ENCODE results near the gene SAMD14.

Gene SAMD14

GRCh38 chr17:50163843-50164696 is 34.1 kb upstream of the SAMD14 start:
- Histone ChIP-seq H3K9me3 (ENCODE audit: control insufficient read depth, low read length) (no peaks in the 10 kb centered on the region), H3K4me2 (ENCODE audit: low read length) (no peak overlapping the region), H2AFZ (no peak overlapping the region), H3K79me2 (no peaks in the 10 kb centered on the region), H3K4me1 (peaks cover 5% of the 10 kb centered on the region), H3K27me3 (ENCODE audit: control insufficient read depth, insufficient read depth, low read length) (no peaks in the 10 kb centered on the region), H3K9ac (no peak overlapping the region), H3K27ac (no peak overlapping the region), H3K4me3 (ENCODE audit: low read depth, low read length) (no peak overlapping the region), H3K36me3 (ENCODE audit: control insufficient read depth, insufficient read depth, low read length) (no peaks in the 10 kb centered on the region)
- no peak for TF ChIP-seq CTCF (IDR thresholded peaks at IDR 0.05)

GRCh38 chr17:50162466-50163254 is 32.7 kb upstream of the SAMD14 start:
- no peaks in the 10 kb centered on the region for H3K27me3 ChIP-seq (ENCODE audit: control insufficient read depth, insufficient read depth, low read length)
- H3K36me3 ChIP-seq (ENCODE audit: control insufficient read depth, insufficient read depth, low read length): no peaks in the 10 kb centered on the region
- no peak overlapping the region for H3K9ac ChIP-seq
- H3K4me1 ChIP-seq: peaks cover 5% of the 10 kb centered on the region
- no peak overlapping the region for H3K4me2 ChIP-seq (ENCODE audit: low read length)
- no peak overlapping the region for H2AFZ ChIP-seq
- TF ChIP-seq CTCF (IDR thresholded peaks at IDR 0.05): no peak
- no peaks in the 10 kb centered on the region for H3K9me3 ChIP-seq (ENCODE audit: control insufficient read depth, low read length)
- no peak overlapping the region for H3K4me3 ChIP-seq (ENCODE audit: low read depth, low read length)
- H3K27ac ChIP-seq: no peak overlapping the region
- H3K79me2 ChIP-seq: no peaks in the 10 kb centered on the region

GRCh38 chr17:50161911-50162288 is 31.9 kb upstream of the SAMD14 start:
- H3K27ac ChIP-seq: no peak overlapping the region

GRCh38 chr17:50161023-50161910 is 31.3 kb upstream of the SAMD14 start:
- Histone ChIP-seq H3K36me3 (ENCODE audit: control insufficient read depth, insufficient read depth, low read length) (no peaks in the 10 kb centered on the region), H3K27ac (no peak overlapping the region), H3K9ac (no peak overlapping the region), H2AFZ (peak overlapping the region; percentile 63), H3K9me3 (ENCODE audit: control insufficient read depth, low read length) (no peaks in the 10 kb centered on the region), H3K4me1 (peaks cover 5% of the 10 kb centered on the region), H3K27me3 (ENCODE audit: control insufficient read depth, insufficient read depth, low read length) (no peaks in the 10 kb centered on the region), H3K79me2 (no peaks in the 10 kb centered on the region), H3K4me2 (ENCODE audit: low read length) (peak overlapping the region; percentile 92), H3K4me3 (ENCODE audit: low read depth, low read length) (peak overlapping the region; percentile 70)
- peak; percentile 93 for TF ChIP-seq CTCF (IDR thresholded peaks at IDR 0.05)

More at GRCh38 chr17:50161911-50162288, 31.9 kb upstream of the SAMD14 start:
- H3K79me2 ChIP-seq: no peaks in the 10 kb centered on the region
- H2AFZ ChIP-seq: peak overlapping the region; percentile 63
- H3K36me3 ChIP-seq (ENCODE audit: control insufficient read depth, insufficient read depth, low read length): no peaks in the 10 kb centered on the region
- no peaks in the 10 kb centered on the region for H3K27me3 ChIP-seq (ENCODE audit: control insufficient read depth, insufficient read depth, low read length)
- H3K4me2 ChIP-seq (ENCODE audit: low read length): peak overlapping the region; percentile 37
- H3K4me3 ChIP-seq (ENCODE audit: low read depth, low read length): no peak overlapping the region
- no peaks in the 10 kb centered on the region for H3K9me3 ChIP-seq (ENCODE audit: control insufficient read depth, low read length)
- TF ChIP-seq CTCF (IDR thresholded peaks at IDR 0.05): no peak
- no peak overlapping the region for H3K9ac ChIP-seq
- peaks cover 5% of the 10 kb centered on the region for H3K4me1 ChIP-seq

Measured in parathyroid adenoma (tissue), 2 donors.